Measurements from ENCODE around the gene RHOG. TPM values are rescaled to one million over a fixed set of nuclear protein-coding genes. Genes with fewer than 3 reads are reported as not detected.

Gene RHOG
- total and polyA plus RNA-seq, 7 donors, result 37.3 to 90.3 (median 48.7) TPM

GRCh38 chr11:3807909-3808860 is 32.6 kb downstream of the RHOG start, which contains the start of gene PGAP2:
PGAP2 (plus strand) TSS chr11:3808560; CDS start chr11:3811260, 2,700 bp downstream.
- Histone ChIP-seq H3K27me3 (no peaks in the 10 kb centered on the region), H3K4me1 (peaks cover 0 to 11% (median 7%) of the 10 kb centered on the region in 4 donors), H3K9me3 (no peaks in the 10 kb centered on the region), H3K36me3 (no peaks in the 10 kb centered on the region), H3K4me3 (peak within 1 kb of the TSS; percentile 52 to 75 (median 56)), H3K27ac (peak within 1 kb of the TSS; percentile 37 to 53 (median 46))
- intact Hi-C loops (cut with DNase I), result loop anchor here (2.0 kb wide), 1 partner anchor 33 kb away; the partner anchor contains the start of gene RHOG
- WGBS, 2 donors, result 1% methylated on average over 55 of the region's 55 CpGs
- TF ChIP-seq, protein P1, sequence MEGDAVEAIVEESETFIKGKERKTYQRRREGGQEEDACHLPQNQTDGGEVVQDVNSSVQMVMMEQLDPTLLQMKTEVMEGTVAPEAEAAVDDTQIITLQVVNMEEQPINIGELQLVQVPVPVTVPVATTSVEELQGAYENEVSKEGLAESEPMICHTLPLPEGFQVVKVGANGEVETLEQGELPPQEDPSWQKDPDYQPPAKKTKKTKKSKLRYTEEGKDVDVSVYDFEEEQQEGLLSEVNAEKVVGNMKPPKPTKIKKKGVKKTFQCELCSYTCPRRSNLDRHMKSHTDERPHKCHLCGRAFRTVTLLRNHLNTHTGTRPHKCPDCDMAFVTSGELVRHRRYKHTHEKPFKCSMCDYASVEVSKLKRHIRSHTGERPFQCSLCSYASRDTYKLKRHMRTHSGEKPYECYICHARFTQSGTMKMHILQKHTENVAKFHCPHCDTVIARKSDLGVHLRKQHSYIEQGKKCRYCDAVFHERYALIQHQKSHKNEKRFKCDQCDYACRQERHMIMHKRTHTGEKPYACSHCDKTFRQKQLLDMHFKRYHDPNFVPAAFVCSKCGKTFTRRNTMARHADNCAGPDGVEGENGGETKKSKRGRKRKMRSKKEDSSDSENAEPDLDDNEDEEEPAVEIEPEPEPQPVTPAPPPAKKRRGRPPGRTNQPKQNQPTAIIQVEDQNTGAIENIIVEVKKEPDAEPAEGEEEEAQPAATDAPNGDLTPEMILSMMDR (IDR thresholded peaks at IDR 0.05), result peak; percentile 45 to 61 (median 56)
- no peak for TF ChIP-seq POLR2AphosphoS5 (IDR thresholded peaks at IDR 0.05)
- peak; percentile 72 for DNase-seq

- peaks cover 0 to 10% (median 6%) of the 10 kb centered on the region in 4 donors for H3K4me1 ChIP-seq
- 94% methylated on average over 11 of the region's 11 CpGs for WGBS, 2 donors
- H3K9me3 ChIP-seq, result no peaks in the 10 kb centered on the region
- TF ChIP-seq, protein P1 (IDR thresholded peaks at IDR 0.05), result no peak
- no peak for TF ChIP-seq EP300 (IDR thresholded peaks at IDR 0.05)
- no peak for TF ChIP-seq POLR2A (IDR thresholded peaks at IDR 0.05)
- no peak for TF ChIP-seq POLR2AphosphoS5 (IDR thresholded peaks at IDR 0.05)
- H3K4me3 ChIP-seq, result no peak overlapping the region
- intact Hi-C loops (cut with DNase I), result no loop called here
- H3K27me3 ChIP-seq, result no peaks in the 10 kb centered on the region
- no peak for DNase-seq
- H3K27ac ChIP-seq, result no peak overlapping the region
- H3K36me3 ChIP-seq, result no peaks in the 10 kb centered on the region
Observed at GRCh38 chr11:3803726-3804495, 36.8 kb downstream of the RHOG start.

GRCh38 chr11:3802011-3802790 is 38.6 kb downstream of the RHOG start:
- DNase-seq, result no peak
- Histone ChIP-seq H3K4me1 (peaks cover 0 to 7% (median 6%) of the 10 kb centered on the region in 4 donors), H3K4me3 (no peak overlapping the region), H3K27ac (no peak overlapping the region), H3K9me3 (no peaks in the 10 kb centered on the region), H3K36me3 (no peaks in the 10 kb centered on the region), H3K27me3 (no peaks in the 10 kb centered on the region)
- 52 to 81% methylated on average over 4 of the region's 4 CpGs for WGBS, 2 donors
- intact Hi-C loops (cut with DNase I), result no loop called here
- no peak for TF ChIP-seq POLR2AphosphoS5 (IDR thresholded peaks at IDR 0.05)
- TF ChIP-seq, protein P1 (IDR thresholded peaks at IDR 0.05), result no peak
- no peak for TF ChIP-seq EP300 (IDR thresholded peaks at IDR 0.05)
- no peak for TF ChIP-seq POLR2A (IDR thresholded peaks at IDR 0.05)

GRCh38 chr11:3799873-3800272 is 40.9 kb downstream of the RHOG start:
- H3K4me1 ChIP-seq, result peaks cover 0 to 27% (median 25%) of the 10 kb centered on the region in 4 donors
- DNase-seq, result no peak
- H3K27me3 ChIP-seq, result no peaks in the 10 kb centered on the region
- no peak overlapping the region for H3K4me3 ChIP-seq
- H3K9me3 ChIP-seq, result no peaks in the 10 kb centered on the region
- intact Hi-C loops (cut with DNase I), result loop anchor here (5.0 kb wide), 1 partner anchor 292 kb away; the partner anchor contains the start of gene RRM1
- no peak for TF ChIP-seq POLR2A (IDR thresholded peaks at IDR 0.05)
- TF ChIP-seq POLR2AphosphoS5 (IDR thresholded peaks at IDR 0.05), result no peak
- TF ChIP-seq EP300 (IDR thresholded peaks at IDR 0.05), result no peak
- TF ChIP-seq, protein P1 (IDR thresholded peaks at IDR 0.05), result no peak
- WGBS, 2 donors, result 63 to 71% methylated on average over 5 of the region's 5 CpGs
- H3K36me3 ChIP-seq, result no peaks in the 10 kb centered on the region
- no peak overlapping the region for H3K27ac ChIP-seq
